ENCODE results near the gene DGKD. TPM values are rescaled to one million over a fixed set of nuclear protein-coding genes. Genes with fewer than 3 reads are reported as not detected.
A peak's percentile ranks its signal among the peaks of the same experiment; 100 is the strongest.

Gene DGKD
- total RNA-seq, 1 donor from 2014 or later = 188 TPM

- no peaks in the 10 kb centered on the region for H3K9me3 Mint-ChIP-seq
- H3K36me3 Mint-ChIP-seq (ENCODE audit: low read depth) = peaks cover 94% of the 10 kb centered on the region
- ChIA-PET CTCF (interaction anchor here (1.7 to 7.0 kb wide), 2 partner anchors 36 to 40 kb away, joined by 6 to 210 read pairs; no protein-coding TSS in a partner anchor), POLR2A (interaction anchor here (3.3 kb wide), 1 partner anchor 22 kb away, joined by 18 read pairs; no protein-coding TSS in a partner anchor)
- H3K27ac Mint-ChIP-seq = peak overlapping the region; percentile 72
- intact Hi-C loops (cut with micrococcal nuclease) = loop anchor here (2.0 to 5.0 kb wide), 5 partner anchors 171 to 681 kb away; partner anchors contain the start of gene ATG16L1
- no peaks in the 10 kb centered on the region for H3K27me3 Mint-ChIP-seq
- no peak overlapping the region for H3K4me3 Mint-ChIP-seq
- TF ChIP-seq, protein P1, sequence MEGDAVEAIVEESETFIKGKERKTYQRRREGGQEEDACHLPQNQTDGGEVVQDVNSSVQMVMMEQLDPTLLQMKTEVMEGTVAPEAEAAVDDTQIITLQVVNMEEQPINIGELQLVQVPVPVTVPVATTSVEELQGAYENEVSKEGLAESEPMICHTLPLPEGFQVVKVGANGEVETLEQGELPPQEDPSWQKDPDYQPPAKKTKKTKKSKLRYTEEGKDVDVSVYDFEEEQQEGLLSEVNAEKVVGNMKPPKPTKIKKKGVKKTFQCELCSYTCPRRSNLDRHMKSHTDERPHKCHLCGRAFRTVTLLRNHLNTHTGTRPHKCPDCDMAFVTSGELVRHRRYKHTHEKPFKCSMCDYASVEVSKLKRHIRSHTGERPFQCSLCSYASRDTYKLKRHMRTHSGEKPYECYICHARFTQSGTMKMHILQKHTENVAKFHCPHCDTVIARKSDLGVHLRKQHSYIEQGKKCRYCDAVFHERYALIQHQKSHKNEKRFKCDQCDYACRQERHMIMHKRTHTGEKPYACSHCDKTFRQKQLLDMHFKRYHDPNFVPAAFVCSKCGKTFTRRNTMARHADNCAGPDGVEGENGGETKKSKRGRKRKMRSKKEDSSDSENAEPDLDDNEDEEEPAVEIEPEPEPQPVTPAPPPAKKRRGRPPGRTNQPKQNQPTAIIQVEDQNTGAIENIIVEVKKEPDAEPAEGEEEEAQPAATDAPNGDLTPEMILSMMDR (IDR thresholded peaks at IDR 0.05) = no peak
- ATAC-seq (ENCODE audit: low read depth) (no peak), DNase-seq (peak; percentile 12)
- H3K4me1 Mint-ChIP-seq = peaks cover 15% of the 10 kb centered on the region
Observed at GRCh38 chr2:233441161-233442027, 87.1 kb downstream of the DGKD start.

DNA sequence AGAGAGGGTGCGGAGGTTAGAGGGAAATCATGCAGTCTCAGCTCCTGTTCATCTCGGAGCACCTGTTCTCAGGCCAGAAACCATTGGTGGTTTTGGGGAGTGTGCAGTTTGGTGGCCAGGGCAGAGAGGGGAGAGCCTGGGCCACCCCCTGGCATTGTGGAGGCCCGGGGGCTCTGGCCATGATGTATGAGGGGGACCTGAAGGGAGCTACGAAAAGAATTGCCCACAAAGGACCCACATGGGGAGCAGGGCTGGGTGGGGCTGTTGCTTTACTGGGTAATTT lies 87.7 kb downstream of the DGKD start:
- Mint-ChIP-seq H3K27me3 (no peaks in the 10 kb centered on the region), H3K4me1 (peaks cover 14% of the 10 kb centered on the region), H3K27ac (peak overlapping the region; percentile 72), H3K36me3 (ENCODE audit: low read depth) (peaks cover 92% of the 10 kb centered on the region), H3K4me3 (no peak overlapping the region), H3K9me3 (no peaks in the 10 kb centered on the region)
- POLR2A ChIA-PET = interaction anchor here (3.3 kb wide), 1 partner anchor 23 kb away, joined by 18 read pairs; no protein-coding TSS in a partner anchor
- intact Hi-C loops (cut with micrococcal nuclease) = loop anchor here (2.0 to 5.0 kb wide), 5 partner anchors 171 to 681 kb away; partner anchors contain the start of gene ATG16L1
- TF ChIP-seq, protein P1 (IDR thresholded peaks at IDR 0.05) = no peak
- ATAC-seq (ENCODE audit: low read depth) (no peak), DNase-seq (no peak)
- CTCF ChIA-PET = interaction anchor here (1.6 to 7.0 kb wide), 2 partner anchors 37 to 44 kb away, joined by 6 to 210 read pairs; no protein-coding TSS in a partner anchor

DNA sequence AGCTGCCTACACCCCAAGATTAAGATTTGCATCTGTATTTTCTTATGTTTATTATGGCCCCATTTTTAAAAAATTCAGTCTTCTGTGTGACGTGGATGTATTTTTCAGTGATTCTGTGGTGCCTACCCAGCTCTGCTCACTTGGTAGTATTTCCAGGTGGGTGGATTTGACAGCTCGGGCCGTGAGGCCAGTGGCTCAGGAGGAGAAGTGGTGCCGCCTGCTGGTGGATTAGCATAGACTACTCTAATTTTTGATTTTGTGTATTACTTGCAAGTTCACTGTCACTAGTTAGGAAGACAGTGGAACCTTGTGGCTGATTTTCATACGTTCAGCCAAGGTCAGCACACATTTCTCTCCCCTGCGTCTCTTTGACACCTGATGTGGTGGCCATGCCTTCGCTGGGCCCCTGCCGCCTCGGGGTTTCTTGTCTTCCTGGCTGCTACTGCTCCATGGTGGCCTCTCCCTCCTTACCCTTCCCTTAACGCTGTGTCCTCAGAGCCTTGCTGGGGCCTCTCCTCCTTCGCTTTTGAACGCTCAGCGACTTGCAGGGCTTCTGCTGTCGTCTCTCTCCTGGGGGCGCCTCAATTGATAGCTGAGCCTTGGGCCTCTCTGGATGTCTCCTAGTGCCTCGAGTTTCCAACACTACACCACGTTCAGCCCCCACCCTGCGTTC lies 89.4 kb downstream of the DGKD start:
- Mint-ChIP-seq H3K36me3 (ENCODE audit: low read depth) (peaks cover 91% of the 10 kb centered on the region), H3K4me1 (peaks cover 14% of the 10 kb centered on the region), H3K9me3 (no peaks in the 10 kb centered on the region), H3K4me3 (no peak overlapping the region), H3K27me3 (no peaks in the 10 kb centered on the region), H3K27ac (peak overlapping the region; percentile 37)
- ChIA-PET POLR2A (interaction anchor here (0.7 to 3.3 kb wide), 9 partner anchors 17 to 192 kb away, joined by 3 to 18 read pairs (median 4); partner anchors contain the start of genes ATG16L1 and DGKD), CTCF (interaction anchor here (0.7 to 7.0 kb wide), 27 partner anchors 9 to 589 kb away, joined by 3 to 210 read pairs (median 4); partner anchors contain the start of genes ATG16L1 and DGKD)
- TF ChIP-seq, protein P1 (IDR thresholded peaks at IDR 0.05) = peak; percentile 26
- ATAC-seq (ENCODE audit: low read depth) (peak; percentile 92), DNase-seq (peak; percentile 58)
- intact Hi-C loops (cut with micrococcal nuclease) = loop anchor here (1.0 to 5.0 kb wide), 10 partner anchors 21 to 837 kb away; partner anchors contain the start of gene ATG16L1

DNA sequence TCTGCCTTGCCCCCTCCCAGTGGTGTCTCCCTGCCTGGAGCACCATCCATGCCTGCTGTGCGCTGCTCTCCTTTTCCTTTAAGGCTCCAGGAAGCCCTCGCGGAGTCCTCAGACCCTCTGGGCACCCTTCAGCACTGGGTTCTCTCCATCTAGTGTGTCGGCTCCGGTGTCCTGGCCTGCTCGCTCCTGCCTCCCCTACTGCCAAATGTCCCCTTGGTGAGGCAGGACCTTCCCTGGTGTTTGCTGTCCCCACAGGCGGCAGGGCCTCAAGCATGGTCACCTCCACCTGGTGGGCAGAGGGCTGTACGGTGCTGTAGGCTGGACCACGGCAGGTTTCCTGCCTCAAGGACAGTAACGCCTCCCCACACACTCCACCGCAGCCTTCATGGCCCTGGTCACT lies 90.2 kb downstream of the DGKD start:
- peak overlapping the region; percentile 46 for H3K27ac Mint-ChIP-seq
- no peak for ATAC-seq (ENCODE audit: low read depth)

More for the DNA sequence above, 90.2 kb downstream of the DGKD start:
- Mint-ChIP-seq H3K4me1 (peaks cover 14% of the 10 kb centered on the region), H3K4me3 (no peak overlapping the region), H3K36me3 (ENCODE audit: low read depth) (peaks cover 93% of the 10 kb centered on the region), H3K9me3 (no peaks in the 10 kb centered on the region), H3K27me3 (no peaks in the 10 kb centered on the region)
- TF ChIP-seq, protein P1 (IDR thresholded peaks at IDR 0.05) = no peak
- ChIA-PET CTCF (interaction anchor here (1.0 to 7.0 kb wide), 6 partner anchors 10 to 113 kb away, joined by 3 to 210 read pairs (median 17); no protein-coding TSS in a partner anchor), POLR2A (interaction anchor here (1.9 to 3.3 kb wide), 2 partner anchors 26 to 40 kb away, joined by 12 to 18 read pairs; no protein-coding TSS in a partner anchor)
- no peak for DNase-seq
- intact Hi-C loops (cut with micrococcal nuclease) = loop anchor here (5.0 kb wide), 1 partner anchor 192 kb away; the partner anchor contains the start of gene ATG16L1
